ENCODE results near the gene ARHGAP10.

DNA sequence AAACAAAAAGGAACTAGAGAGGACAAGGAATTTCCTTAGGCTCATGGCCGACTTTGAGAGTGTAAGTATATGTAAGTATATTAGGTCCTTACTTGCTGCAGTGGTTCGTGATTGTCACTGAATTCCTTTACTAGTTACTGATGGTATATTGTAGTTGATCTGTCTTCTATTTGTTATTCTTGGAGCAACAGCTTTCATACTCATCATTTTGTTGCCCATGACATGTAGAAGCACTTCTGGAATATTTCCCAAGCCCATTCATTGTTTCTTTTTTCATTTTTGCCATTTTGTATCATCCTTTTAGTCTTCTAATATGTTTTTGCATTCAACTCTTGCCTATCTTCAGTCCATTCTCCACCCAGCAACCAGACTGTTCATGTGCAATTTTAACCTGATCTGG, 170.0 kb downstream of the ARHGAP10 start:
- TF ChIP-seq CTCF (IDR thresholded peaks at IDR 0.05) (no peak), POLR2AphosphoS5 (IDR thresholded peaks at IDR 0.05) (no peak)

All from prostate gland (tissue), 2 donors.